Erythroblast (primary cell): ENCODE measurements around the gene PCK1.

Experiments used
- GATA1 ChIP-seq: IDR thresholded peaks from 2 replicates; pipeline ENCODE4 v1.6.1; 2011; ENCODE audit warnings: low read depth, mild to moderate bottlenecking, control low read depth, low read length, moderate library complexity
- POLR2A ChIP-seq: IDR thresholded peaks from 2 replicates; pipeline ENCODE4 v1.6.1; 2011; ENCODE audit warnings: mild to moderate bottlenecking, low read length

GRCh38 chr20:57590485-57591288, 29.8 kb downstream of the PCK1 start:
- TF ChIP-seq POLR2A (no peak), GATA1 (no peak)
